SJCRH30 (cell line): Measurements from ENCODE around the gene SAA1. TPM values are rescaled to one million over a fixed set of nuclear protein-coding genes. Genes with fewer than 3 reads are reported as not detected.

Source experiments
- DNase-seq, 2 experiments: peaks; one replicate each; pipeline ENCODE4 v3.0.0-alpha.2; 2015 to 2020
- H3K27ac ChIP-seq: fragments of 250-450 bp; sonication (Bioruptor Pico); 2 replicates; pipeline ENCODE4 v1.5.1; 2020; ENCODE audit warnings: mild to moderate bottlenecking, moderate library complexity
- H3K27me3 ChIP-seq: fragments of 250-450 bp; sonication (Bioruptor Pico); 2 replicates; pipeline ENCODE4 v1.5.1; 2020; ENCODE audit warnings: mild to moderate bottlenecking, moderate library complexity
- H3K36me3 ChIP-seq: fragments of 250-450 bp; sonication (Bioruptor Pico); 2 replicates; pipeline ENCODE4 v1.5.1; 2020; ENCODE audit warnings: mild to moderate bottlenecking, moderate library complexity
- H3K4me1 ChIP-seq: fragments of 250-450 bp; sonication (Bioruptor Pico); 2 replicates; pipeline ENCODE4 v1.5.1; 2020; ENCODE audit warnings: mild to moderate bottlenecking, moderate library complexity
- H3K4me3 ChIP-seq: fragments of 250-450 bp; sonication (Bioruptor Pico); 2 replicates; pipeline ENCODE4 v1.5.1; 2020; ENCODE audit warnings: mild to moderate bottlenecking, moderate library complexity
- H3K9me3 ChIP-seq: fragments of 250-450 bp; sonication (Bioruptor Pico); replicated peaks from 2 replicates; pipeline ENCODE4 v1.5.1; 2020; ENCODE audit warnings: mild to moderate bottlenecking, moderate library complexity
- total RNA-seq: library from RNA; depleted of rRNA; stranded (reverse); fragments of >200 nt; shearing (Covaris generic); gene quantifications from 2 replicates; pipeline ENCODE4 v1.2.3, GENCODE V29; 2014

Gene SAA1
- total RNA-seq, 1 experiment from 2014 or later: not detected

DNA sequence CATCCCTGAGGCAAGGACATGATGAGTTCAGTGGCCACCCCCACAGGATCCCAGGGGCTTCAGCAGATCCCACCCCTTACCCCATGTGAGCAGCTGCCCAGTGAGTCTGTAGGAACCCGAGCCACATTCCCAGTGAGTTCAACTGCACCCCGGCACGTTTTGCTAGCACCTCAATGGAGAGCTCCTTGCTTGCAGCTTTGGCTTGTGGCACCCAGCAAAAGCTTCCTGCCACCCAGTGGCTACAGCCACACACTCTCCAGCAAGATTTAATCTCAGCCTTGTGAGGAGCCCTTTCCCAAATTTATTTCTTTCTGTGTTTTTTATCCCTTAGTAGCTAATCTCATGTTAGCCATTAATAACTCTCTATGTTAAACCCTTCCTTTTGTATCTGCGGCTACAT lies 4.0 kb downstream of the SAA1 start:
- no peak overlapping the region for H3K4me3 ChIP-seq
- H3K27me3 ChIP-seq: no peaks in the 10 kb centered on the region
- H3K27ac ChIP-seq: no peak overlapping the region
- DNase-seq: no peak
- H3K4me1 ChIP-seq: no peaks in the 10 kb centered on the region
- no peaks in the 10 kb centered on the region for H3K9me3 ChIP-seq
- no peaks in the 10 kb centered on the region for H3K36me3 ChIP-seq

DNA sequence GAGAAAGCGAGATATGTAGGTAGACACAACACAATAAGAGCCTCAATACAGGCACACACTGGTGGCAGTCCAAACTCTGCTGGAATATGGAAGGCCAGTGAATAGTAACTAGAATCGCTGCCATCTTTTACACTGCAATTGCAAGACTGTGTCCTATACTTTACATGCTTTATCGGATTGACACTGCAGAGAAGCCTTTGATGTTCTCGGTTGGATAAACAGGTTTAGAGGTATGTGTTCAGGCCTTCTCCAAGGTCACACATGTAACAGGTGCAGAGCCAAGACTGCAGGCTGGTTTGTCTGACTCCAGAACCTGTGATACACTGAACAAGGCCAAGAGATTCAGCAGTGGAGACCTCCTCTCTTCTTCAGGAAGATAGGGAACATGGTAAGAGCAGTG lies 5.1 kb downstream of the SAA1 start:
- no peaks in the 10 kb centered on the region for H3K36me3 ChIP-seq
- DNase-seq: no peak
- no peaks in the 10 kb centered on the region for H3K9me3 ChIP-seq
- H3K27ac ChIP-seq: no peak overlapping the region
- H3K4me3 ChIP-seq: no peak overlapping the region
- H3K4me1 ChIP-seq: no peaks in the 10 kb centered on the region
- H3K27me3 ChIP-seq: no peaks in the 10 kb centered on the region

DNA sequence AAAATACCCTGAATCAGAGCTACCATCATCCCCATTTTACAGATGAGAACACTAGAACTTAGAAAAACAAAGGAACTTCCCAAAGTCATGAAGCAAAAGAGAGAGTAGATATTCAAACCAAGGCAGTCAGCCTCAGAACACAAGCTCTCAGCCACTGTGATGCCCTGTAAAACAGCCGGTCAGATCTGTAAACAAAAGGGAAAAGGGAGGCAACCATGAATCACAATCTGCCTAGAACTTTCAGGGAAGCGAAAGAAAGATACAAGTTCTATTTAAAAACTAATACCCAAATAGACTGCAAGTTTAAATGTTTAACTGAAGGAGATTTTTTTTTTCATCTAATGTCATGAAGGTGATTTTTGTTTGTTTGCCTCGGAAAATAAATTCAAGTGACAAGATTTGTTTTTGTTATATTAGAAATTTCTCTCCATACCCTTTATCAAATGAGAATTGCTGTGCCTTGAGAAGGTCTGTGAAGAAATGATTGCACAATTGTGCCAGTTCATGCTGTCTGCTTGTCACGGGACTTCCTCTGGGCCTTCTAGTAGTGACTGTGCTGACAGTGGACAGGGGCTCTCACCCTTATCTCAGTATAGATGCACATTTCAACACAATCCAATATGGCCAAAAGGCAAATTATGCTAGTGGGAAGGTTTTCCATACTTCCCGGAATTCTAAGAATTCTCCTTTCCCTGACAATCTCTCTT lies 11.7 kb downstream of the SAA1 start:
- Histone ChIP-seq H3K9me3 (no peaks in the 10 kb centered on the region), H3K4me3 (no peak overlapping the region), H3K4me1 (no peaks in the 10 kb centered on the region), H3K27me3 (no peaks in the 10 kb centered on the region), H3K36me3 (peaks cover 32% of the 10 kb centered on the region), H3K27ac (no peak overlapping the region)
- DNase-seq: no peak

DNA sequence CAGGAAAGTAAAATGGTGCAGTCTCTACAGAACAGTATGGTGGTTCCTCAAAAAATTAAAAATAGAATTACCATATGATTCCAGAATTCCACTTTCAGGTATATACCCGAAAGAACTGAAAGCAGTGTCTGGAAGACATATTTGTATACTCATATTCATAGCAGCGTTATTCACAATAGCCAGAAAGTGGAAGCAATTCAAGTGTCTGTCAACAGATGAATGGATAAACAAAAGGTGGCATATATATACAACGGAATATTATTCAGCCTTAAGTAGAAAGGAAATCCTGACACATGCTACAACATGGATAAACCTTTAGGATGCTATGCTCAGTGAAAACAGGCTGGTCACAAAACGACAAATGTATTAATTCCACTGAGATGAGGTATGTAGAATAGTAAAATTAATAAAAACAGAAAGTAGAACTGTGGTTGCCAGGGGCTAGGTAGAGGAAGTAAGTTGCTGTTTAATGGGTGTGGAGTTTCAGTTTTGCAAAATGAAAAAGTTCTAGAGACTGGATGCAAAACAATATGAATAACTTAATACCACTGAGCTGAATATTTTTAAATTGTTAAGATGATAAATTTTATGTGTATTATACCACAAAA lies 14.5 kb downstream of the SAA1 start:
- Histone ChIP-seq H3K9me3 (no peaks in the 10 kb centered on the region), H3K36me3 (peaks cover 47% of the 10 kb centered on the region)

DNA sequence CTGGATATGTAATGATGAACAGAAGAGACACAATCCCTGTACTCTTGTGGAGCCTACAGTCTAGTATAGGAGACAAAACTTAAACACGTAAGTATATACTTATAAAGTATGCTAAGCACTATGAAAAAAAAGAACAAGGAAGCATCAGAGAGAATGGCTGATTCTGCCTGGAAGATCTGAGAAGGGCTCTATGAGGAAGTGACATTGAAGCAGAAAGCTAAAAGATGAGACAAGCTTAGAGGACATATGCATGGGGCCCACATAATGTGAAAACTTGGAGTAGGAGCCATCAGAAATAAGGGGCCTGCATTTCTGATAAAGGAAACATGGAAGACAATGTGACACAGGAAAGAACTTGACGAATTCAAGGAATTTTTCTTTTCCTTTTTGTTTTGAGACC lies 16.6 kb downstream of the SAA1 start:
- peaks cover 58% of the 10 kb centered on the region for H3K36me3 ChIP-seq

More for the DNA sequence above, 14.5 kb downstream of the SAA1 start:
- DNase-seq: no peak
- Histone ChIP-seq H3K4me3 (no peak overlapping the region), H3K4me1 (no peaks in the 10 kb centered on the region), H3K27ac (no peak overlapping the region), H3K27me3 (no peaks in the 10 kb centered on the region)

DNA sequence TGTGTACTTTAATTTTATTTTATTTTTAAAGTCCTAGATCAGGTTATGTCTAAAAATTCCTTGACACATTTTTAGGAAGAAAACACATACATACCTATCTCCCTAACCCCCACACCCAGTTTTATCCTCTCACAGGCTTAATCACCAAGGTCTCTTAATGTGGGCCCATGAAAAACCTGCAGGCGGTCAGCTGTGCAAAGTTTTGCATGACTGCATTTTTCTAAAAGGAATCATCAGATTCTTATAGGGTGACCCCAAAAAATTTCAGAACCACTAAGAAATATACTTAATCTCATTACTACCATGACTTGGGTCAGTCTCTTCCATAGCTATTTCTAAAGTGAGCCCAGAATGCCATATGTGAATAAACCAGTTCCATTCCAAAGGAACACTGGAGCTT lies 19.8 kb downstream of the SAA1 start:
- no peak for DNase-seq
- no peaks in the 10 kb centered on the region for H3K9me3 ChIP-seq

More for the DNA sequence above, 16.6 kb downstream of the SAA1 start:
- Histone ChIP-seq H3K4me1 (no peaks in the 10 kb centered on the region), H3K27me3 (no peaks in the 10 kb centered on the region), H3K4me3 (no peak overlapping the region), H3K27ac (no peak overlapping the region), H3K9me3 (no peaks in the 10 kb centered on the region)
- DNase-seq: no peak

DNA sequence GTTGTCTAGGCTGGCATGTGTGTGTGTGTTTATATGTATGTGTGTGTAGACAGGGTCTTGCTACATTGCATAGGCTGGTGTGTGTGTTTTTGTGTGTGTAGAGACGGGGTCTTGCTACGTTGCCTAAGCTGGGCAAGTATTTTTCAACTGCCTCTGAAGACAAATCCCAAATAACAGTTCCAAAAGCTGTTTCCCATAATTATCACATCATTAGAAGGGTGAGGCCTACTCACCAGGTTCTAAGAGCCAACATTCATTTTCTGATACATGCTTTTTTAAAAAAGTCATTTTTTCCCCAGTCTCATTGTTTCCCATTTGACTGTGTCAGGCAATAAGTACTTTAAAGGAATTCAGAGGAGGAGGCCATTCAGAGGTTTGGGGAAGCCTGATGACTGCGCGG lies 22.8 kb downstream of the SAA1 start:
- no peak overlapping the region for H3K4me3 ChIP-seq
- H3K27ac ChIP-seq: no peak overlapping the region
- no peaks in the 10 kb centered on the region for H3K4me1 ChIP-seq
- no peak for DNase-seq
- no peaks in the 10 kb centered on the region for H3K27me3 ChIP-seq
- H3K36me3 ChIP-seq: peaks cover 63% of the 10 kb centered on the region
- H3K9me3 ChIP-seq: no peaks in the 10 kb centered on the region

More for the DNA sequence above, 19.8 kb downstream of the SAA1 start:
- no peak overlapping the region for H3K4me3 ChIP-seq
- peaks cover 57% of the 10 kb centered on the region for H3K36me3 ChIP-seq
- H3K4me1 ChIP-seq: no peaks in the 10 kb centered on the region
- H3K27ac ChIP-seq: no peak overlapping the region
- no peaks in the 10 kb centered on the region for H3K27me3 ChIP-seq

DNA sequence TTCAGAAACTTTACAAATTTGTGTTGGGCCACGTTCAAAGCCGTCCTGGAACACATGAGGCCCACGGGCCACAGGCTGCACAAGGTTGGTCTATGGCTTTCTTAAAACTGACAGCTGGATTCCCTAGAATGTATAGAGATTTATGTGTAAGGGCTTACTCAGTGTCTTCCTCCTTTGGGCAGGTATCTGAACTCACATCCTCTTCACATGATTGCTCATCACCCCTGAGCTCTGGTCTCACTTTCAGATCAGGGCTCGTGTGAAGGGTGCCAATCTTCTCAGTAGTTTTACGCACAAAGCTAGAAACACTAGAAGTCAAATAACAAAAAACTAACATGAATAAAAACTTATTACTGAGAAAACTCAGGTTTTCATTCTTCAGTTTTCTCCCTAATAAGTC lies 28.8 kb downstream of the SAA1 start:
- H3K27me3 ChIP-seq: no peaks in the 10 kb centered on the region
- no peak overlapping the region for H3K27ac ChIP-seq
- no peaks in the 10 kb centered on the region for H3K4me1 ChIP-seq
- DNase-seq: no peak
- no peaks in the 10 kb centered on the region for H3K9me3 ChIP-seq
- no peak overlapping the region for H3K4me3 ChIP-seq
- peaks cover 84% of the 10 kb centered on the region for H3K36me3 ChIP-seq

DNA sequence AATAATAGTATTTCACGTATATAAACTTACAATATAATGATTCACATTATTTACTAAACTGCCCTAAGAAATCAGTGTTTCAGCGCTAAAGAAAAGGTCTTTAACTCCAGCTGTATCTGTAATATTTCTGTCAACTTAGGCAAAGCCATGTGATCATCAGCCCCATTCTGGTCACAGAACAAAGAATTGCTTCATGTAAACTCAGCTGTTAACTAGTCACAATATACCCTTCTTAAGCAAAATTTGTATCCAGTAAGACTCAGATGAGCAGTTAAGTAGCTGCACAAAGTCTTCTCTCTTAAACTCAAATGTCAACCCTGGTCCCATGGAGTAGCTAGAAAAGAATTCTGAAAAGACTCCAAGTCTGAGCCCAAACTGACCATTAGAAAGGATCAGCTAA lies 29.3 kb downstream of the SAA1 start:
- H3K4me3 ChIP-seq: no peak overlapping the region
- no peak for DNase-seq
- H3K27ac ChIP-seq: no peak overlapping the region
- H3K27me3 ChIP-seq: no peaks in the 10 kb centered on the region
- H3K4me1 ChIP-seq: no peaks in the 10 kb centered on the region
- no peaks in the 10 kb centered on the region for H3K9me3 ChIP-seq
- H3K36me3 ChIP-seq: peaks cover 84% of the 10 kb centered on the region

DNA sequence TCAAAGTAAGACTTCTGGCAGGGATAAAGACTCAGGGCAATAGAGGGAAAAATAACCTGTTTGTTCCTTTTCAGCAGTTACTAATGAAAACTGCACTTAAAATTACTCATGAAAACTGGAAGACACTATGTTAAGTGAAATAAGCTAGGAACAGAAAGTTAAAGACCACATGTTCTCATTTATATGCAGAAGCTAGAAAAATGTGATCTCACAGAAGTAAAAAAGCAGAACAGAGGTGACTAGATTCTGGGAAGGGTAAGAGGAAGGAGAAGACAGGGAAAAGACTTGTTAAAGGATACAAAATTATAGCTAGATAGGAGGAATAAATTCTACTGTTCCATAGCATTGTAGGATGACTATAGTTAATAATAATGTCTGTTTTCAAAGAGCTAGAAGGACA lies 33.7 kb downstream of the SAA1 start:
- Histone ChIP-seq H3K36me3 (peaks cover 66% of the 10 kb centered on the region), H3K9me3 (no peaks in the 10 kb centered on the region), H3K27ac (no peak overlapping the region), H3K27me3 (no peaks in the 10 kb centered on the region), H3K4me3 (no peak overlapping the region), H3K4me1 (no peaks in the 10 kb centered on the region)
- no peak for DNase-seq

DNA sequence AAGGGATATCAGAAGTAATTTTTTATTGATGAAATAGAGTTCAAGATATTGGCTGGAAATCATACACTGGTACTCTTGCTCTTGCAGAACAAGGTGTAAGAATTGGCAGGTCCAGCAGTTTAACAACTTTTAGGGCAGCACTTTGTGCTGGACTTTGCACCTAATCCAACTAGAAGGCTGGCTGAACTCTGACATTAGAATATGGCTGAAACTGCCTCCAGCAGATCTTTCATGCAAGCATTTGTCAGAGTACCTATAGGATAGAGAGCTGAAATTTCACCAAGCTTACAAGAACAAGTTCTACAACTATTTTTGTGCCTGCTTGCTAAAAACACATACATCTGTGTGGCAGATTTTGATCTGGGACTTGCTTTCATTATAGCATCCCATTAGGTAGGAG lies 38.7 kb downstream of the SAA1 start:
- Histone ChIP-seq H3K36me3 (peaks cover 48% of the 10 kb centered on the region), H3K4me3 (no peak overlapping the region), H3K9me3 (no peaks in the 10 kb centered on the region), H3K27me3 (no peaks in the 10 kb centered on the region), H3K4me1 (no peaks in the 10 kb centered on the region), H3K27ac (no peak overlapping the region)
- DNase-seq: no peak

DNA sequence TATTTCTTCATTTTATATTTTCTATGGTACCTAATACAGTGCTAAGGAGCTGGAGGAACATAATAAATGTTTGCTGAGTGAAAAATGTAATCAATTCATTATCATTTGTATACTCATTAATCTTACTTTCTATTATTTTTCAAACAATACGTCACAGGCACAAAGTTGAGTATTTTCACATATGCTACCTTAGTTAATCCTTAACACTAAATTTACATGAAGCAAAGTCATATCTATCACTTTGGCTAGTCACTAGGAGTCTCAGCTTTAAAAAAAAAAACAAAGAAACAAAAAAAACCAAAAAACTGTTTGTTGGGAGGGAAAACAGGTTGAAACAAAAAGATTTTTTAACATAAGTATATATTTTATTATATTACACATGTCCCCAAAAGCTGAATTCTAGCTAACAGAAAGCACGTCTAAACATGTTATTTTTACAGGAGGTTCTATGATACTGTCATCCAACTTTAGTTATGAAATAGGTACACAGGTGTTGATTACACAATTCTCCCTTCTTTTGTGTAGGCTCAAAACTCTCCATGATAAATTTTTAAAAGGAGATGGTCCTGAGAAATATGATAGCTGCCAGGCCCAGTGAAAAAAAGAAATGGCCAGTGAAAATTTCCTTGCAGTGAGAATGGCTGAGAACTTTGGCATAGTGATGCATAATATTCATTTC lies 41.5 kb downstream of the SAA1 start:
- peaks cover 20% of the 10 kb centered on the region for H3K4me1 ChIP-seq
- H3K27ac ChIP-seq: no peak overlapping the region
- no peak overlapping the region for H3K4me3 ChIP-seq
- peaks cover 54% of the 10 kb centered on the region for H3K36me3 ChIP-seq
- H3K27me3 ChIP-seq: no peaks in the 10 kb centered on the region
- no peak for DNase-seq
- H3K9me3 ChIP-seq: no peaks in the 10 kb centered on the region

DNA sequence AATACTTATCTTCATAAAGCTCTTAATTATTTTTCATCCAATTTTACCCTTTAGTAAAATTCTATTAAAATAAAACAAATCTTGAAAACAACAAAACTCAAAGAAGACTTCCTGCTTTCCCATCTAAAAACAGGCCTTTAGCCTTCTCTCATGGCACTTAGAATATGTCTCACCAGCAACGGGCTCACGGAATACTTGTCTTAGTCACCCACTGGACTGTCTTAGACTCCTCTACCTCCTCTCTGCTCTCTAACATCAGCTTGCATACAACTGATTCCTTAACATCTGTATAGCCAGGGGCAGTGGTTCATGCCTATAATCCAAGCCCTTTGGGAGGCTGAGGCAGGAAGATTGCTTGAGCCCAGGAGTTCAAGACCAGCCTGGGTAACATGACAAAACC lies 42.2 kb downstream of the SAA1 start:
- peaks cover 50% of the 10 kb centered on the region for H3K36me3 ChIP-seq
- no peak overlapping the region for H3K4me3 ChIP-seq
- no peaks in the 10 kb centered on the region for H3K27me3 ChIP-seq
- H3K9me3 ChIP-seq: no peaks in the 10 kb centered on the region
- no peak overlapping the region for H3K27ac ChIP-seq
- H3K4me1 ChIP-seq: peaks cover 26% of the 10 kb centered on the region
- DNase-seq: no peak

DNA sequence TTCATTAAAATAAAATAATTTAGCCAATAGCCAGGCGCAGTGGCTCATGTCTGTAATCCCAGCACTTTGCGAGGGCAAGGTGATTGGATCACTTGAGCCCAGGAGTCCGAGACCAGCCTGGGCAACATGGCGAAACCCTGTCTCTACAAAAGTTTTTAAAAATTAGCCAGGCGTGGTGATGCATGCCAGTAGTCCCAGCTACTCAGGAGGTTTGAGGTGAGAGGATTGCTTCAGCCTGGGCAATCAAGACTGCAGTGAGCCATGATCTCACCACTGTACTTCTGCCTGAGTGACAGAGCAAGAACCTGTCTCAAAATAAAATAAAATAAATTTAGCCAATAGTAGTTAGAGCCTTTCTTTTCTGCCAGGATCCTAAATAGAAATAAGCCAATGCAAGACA lies 43.6 kb downstream of the SAA1 start:
- Histone ChIP-seq H3K9me3 (no peaks in the 10 kb centered on the region), H3K4me1 (peaks cover 30% of the 10 kb centered on the region), H3K27me3 (no peaks in the 10 kb centered on the region), H3K36me3 (peaks cover 47% of the 10 kb centered on the region), H3K4me3 (no peak overlapping the region), H3K27ac (no peak overlapping the region)
- no peak for DNase-seq

DNA sequence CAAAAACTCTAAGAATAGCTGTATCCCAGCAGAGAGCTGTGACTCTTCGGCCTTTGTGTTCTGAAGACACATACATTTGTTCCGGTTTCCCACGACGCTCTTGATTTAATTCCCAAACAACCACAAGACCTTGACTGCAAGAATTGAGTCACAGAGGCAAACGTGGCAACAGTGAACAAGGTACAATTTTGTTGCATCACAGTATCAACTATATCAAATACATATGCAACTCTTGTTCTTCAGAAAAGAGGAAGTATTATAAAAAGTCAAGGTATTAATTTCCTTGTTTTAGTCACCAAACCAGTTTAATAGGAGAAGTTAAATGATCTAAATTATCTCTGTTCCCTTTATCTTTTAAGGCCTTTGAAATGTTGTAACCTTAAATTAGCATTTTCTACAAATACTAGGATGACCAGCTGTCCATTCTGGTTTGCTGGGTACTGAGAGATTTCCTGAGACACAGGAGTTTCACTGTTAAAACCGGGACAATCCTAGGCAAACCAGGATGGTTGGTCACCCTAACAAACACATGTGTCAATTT lies 44.8 kb downstream of the SAA1 start:
- no peak overlapping the region for H3K4me3 ChIP-seq
- DNase-seq: peak; percentile 32 to 59
- peaks cover 30% of the 10 kb centered on the region for H3K4me1 ChIP-seq
- peaks cover 40% of the 10 kb centered on the region for H3K36me3 ChIP-seq
- H3K9me3 ChIP-seq: no peaks in the 10 kb centered on the region
- H3K27ac ChIP-seq: peak overlapping the region; percentile 57
- H3K27me3 ChIP-seq: no peaks in the 10 kb centered on the region
